SH-SY5Y (cell line): Measurements from ENCODE around the gene PROKR1.

ENCODE experiments used
- GATA2 ChIP-seq: IDR thresholded peaks from 2 replicates; pipeline ENCODE4 v1.6.1; 2011; ENCODE audit warnings: mild to moderate bottlenecking, low read depth, low read length
- GATA3 ChIP-seq: IDR thresholded peaks from 2 replicates; pipeline ENCODE4 v1.6.1; 2011; ENCODE audit warnings: low read depth, mild to moderate bottlenecking, low read length, moderate library complexity

The PROKR1 gene

GRCh38 chr2:68684197-68684596, 40.8 kb downstream of the PROKR1 start:
- TF ChIP-seq GATA2 (no peak), GATA3 (no peak)

GRCh38 chr2:68686178-68686577, 42.8 kb downstream of the PROKR1 start:
- TF ChIP-seq GATA3 (no peak), GATA2 (no peak)

GRCh38 chr2:68687018-68687417, 43.6 kb downstream of the PROKR1 start:
- TF ChIP-seq GATA2 = no peak
- TF ChIP-seq GATA3 = no peak

- TF ChIP-seq GATA2 (no peak), GATA3 (no peak)
These were observed 46.5 kb downstream of the PROKR1 start for GRCh38 chr2:68689553-68690537.

GRCh38 chr2:68690851-68691250, 47.5 kb downstream of the PROKR1 start:
- TF ChIP-seq GATA2 (no peak), GATA3 (no peak)

GRCh38 chr2:68692511-68692910, 49.1 kb downstream of the PROKR1 start:
- TF ChIP-seq GATA3 (no peak), GATA2 (no peak)

- TF ChIP-seq GATA2 (no peak), GATA3 (no peak)
These were observed 50.6 kb downstream of the PROKR1 start for GRCh38 chr2:68693951-68694350.

GRCh38 chr2:68695971-68696370, 52.6 kb downstream of the PROKR1 start:
- no peak for TF ChIP-seq GATA3
- TF ChIP-seq GATA2 = no peak

GRCh38 chr2:68696554-68696953, 53.2 kb downstream of the PROKR1 start:
- TF ChIP-seq GATA3 = no peak
- no peak for TF ChIP-seq GATA2

- no peak for TF ChIP-seq GATA2
- no peak for TF ChIP-seq GATA3
These were observed 55.4 kb downstream of the PROKR1 start for GRCh38 chr2:68698567-68699377.

GRCh38 chr2:68700560-68700959, 57.2 kb downstream of the PROKR1 start:
- TF ChIP-seq GATA3 (no peak), GATA2 (no peak)

GRCh38 chr2:68706637-68707036, 63.3 kb downstream of the PROKR1 start:
- no peak for TF ChIP-seq GATA2
- no peak for TF ChIP-seq GATA3
